ENCODE data around the gene TP53AIP1. TPM values are rescaled to one million over a fixed set of nuclear protein-coding genes. Genes with fewer than 3 reads are reported as not detected.

Gene TP53AIP1
- total and polyA plus RNA-seq, 5 donors from 2014 or later: not detected

DNA sequence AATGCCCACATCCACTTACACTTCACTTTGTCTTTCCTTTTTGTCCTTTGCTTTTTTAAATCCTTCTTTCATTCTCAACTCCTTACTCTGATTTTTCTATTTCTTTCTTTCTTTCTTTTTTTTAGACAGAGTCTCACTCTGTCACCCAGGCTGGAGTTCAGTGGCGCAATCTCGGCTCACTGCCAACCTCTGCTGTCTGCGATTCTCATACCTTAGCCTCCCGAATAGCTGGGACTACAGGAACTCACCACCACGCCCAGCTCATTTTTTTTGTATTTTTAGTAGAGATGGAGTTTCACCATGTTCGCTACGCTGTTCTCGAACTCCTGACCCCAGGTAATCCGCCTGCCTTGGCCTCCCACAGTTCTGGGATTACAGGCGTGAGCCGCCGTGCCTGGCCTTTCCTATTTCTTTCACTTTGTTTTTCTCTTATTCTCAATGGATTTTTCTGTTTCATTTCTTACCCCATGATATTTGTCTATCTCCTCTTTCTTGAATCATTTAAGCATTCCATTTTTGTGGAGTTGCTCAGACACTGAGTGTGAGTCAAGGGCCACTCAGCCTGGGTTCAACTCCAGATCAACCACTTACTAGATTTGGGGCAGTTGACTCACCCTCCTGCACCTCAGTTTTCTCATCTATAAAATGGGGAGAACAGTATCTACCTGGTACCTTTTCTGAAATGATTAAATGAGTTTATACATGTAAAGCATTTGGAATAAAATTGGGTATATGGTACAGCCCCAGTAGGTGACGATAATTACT is 43.9 kb downstream of the TP53AIP1 start:
- Mint-ChIP-seq H3K9me3 (peaks cover 0 to 2% (median 0%) of the 10 kb centered on the region in 7 donors), H3K4me1 (peaks cover 0 to 3% (median 0%) of the 10 kb centered on the region in 4 donors), H3K27me3 (peaks cover 51% of the 10 kb centered on the region), H3K36me3 (no peaks in the 10 kb centered on the region), H3K4me3 (no peak overlapping the region), H3K27ac (no peak overlapping the region)
- no peaks in the 10 kb centered on the region for H3K9me3 ChIP-seq (ENCODE audit: control insufficient read depth in 2 of 2, low read length in 2 of 2)
- H3K4me1 ChIP-seq (ENCODE audit: control insufficient read depth, insufficient read depth, low read length, poor library complexity, severe bottlenecking): no peaks in the 10 kb centered on the region
- H3K4me3 ChIP-seq (ENCODE audit: low read depth, low read length): no peak overlapping the region
- DNase-seq (no peak), ATAC-seq (ENCODE audit: low read depth in 2 of 2) (no peak)
- peaks cover 6% of the 10 kb centered on the region for H3K27me3 ChIP-seq (ENCODE audit: control insufficient read depth, insufficient read depth, low read length)
- no peak overlapping the region for H3K27ac ChIP-seq (ENCODE audit: insufficient read depth, low read length, poor library complexity, severe bottlenecking)
- H3K36me3 ChIP-seq (ENCODE audit: control insufficient read depth, insufficient read depth, low read length): no peaks in the 10 kb centered on the region

DNA sequence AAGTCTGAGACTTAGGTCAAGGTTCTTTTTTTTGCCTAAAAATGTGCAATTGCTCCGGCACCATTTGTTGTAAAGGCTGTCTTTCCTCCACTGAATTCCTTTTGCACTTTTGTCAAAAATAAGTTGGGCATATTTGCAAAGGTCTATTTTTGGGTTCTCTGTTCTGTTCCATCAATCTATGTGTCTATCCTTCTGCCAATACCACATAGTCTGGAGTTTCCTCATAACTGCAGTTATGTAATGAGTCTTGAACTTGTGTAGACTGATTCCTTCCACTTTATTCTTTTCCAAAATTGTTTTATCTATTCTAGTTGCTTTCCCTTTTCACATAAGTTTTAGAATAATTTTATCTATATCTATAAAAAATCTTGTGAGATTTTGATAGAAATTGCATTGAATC is 44.8 kb downstream of the TP53AIP1 start:
- Histone ChIP-seq H3K4me3 (ENCODE audit: low read depth, low read length) (no peak overlapping the region), H3K9me3 (ENCODE audit: control insufficient read depth in 2 of 2, low read length in 2 of 2) (no peaks in the 10 kb centered on the region), H3K27me3 (ENCODE audit: control insufficient read depth, insufficient read depth, low read length) (peaks cover 8% of the 10 kb centered on the region), H3K27ac (ENCODE audit: insufficient read depth, low read length, poor library complexity, severe bottlenecking) (no peak overlapping the region), H3K36me3 (ENCODE audit: control insufficient read depth, insufficient read depth, low read length) (no peaks in the 10 kb centered on the region), H3K4me1 (ENCODE audit: control insufficient read depth, insufficient read depth, low read length, poor library complexity, severe bottlenecking) (no peaks in the 10 kb centered on the region)
- Mint-ChIP-seq H3K27ac (no peak overlapping the region), H3K9me3 (peaks cover 0 to 2% (median 0%) of the 10 kb centered on the region in 7 donors), H3K36me3 (no peaks in the 10 kb centered on the region), H3K4me1 (no peaks in the 10 kb centered on the region), H3K27me3 (peaks cover 54% of the 10 kb centered on the region), H3K4me3 (no peak overlapping the region)
- DNase-seq (no peak), ATAC-seq (ENCODE audit: low read depth in 2 of 2) (no peak)

DNA sequence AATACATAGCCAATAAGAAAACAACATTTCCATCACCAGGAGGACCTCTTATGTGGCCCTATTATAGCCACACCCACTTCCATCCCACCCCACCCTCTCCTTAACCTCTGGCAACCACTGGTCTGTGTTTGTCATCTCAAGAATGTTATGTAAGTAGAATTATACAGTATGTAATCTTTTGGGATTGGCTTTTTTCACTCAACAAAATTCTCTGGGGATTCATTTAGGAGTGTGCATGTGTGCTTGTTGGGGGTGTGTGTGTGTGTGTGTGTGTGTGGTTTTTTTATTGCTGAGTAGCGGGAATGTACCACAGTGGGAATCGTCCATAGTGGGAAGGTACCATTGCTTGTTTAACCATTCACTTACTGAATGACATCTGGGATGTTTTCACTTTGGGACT is 46.3 kb downstream of the TP53AIP1 start:
- ATAC-seq (ENCODE audit: low read depth in 2 of 2): no peak
- Histone ChIP-seq H3K9me3 (ENCODE audit: control insufficient read depth in 2 of 2, low read length in 2 of 2) (no peaks in the 10 kb centered on the region), H3K27me3 (ENCODE audit: control insufficient read depth, insufficient read depth, low read length) (peaks cover 12% of the 10 kb centered on the region), H3K36me3 (ENCODE audit: control insufficient read depth, insufficient read depth, low read length) (no peaks in the 10 kb centered on the region), H3K4me1 (ENCODE audit: control insufficient read depth, insufficient read depth, low read length, poor library complexity, severe bottlenecking) (no peaks in the 10 kb centered on the region), H3K4me3 (ENCODE audit: low read depth, low read length) (no peak overlapping the region), H3K27ac (ENCODE audit: insufficient read depth, low read length, poor library complexity, severe bottlenecking) (no peak overlapping the region)
- no peak overlapping the region for H3K4me3 Mint-ChIP-seq
- DNase-seq: no peak
- no peaks in the 10 kb centered on the region for H3K36me3 Mint-ChIP-seq
- H3K9me3 Mint-ChIP-seq: peaks cover 0 to 2% (median 0%) of the 10 kb centered on the region in 7 donors
- H3K27ac Mint-ChIP-seq: no peak overlapping the region
- peaks cover 62% of the 10 kb centered on the region for H3K27me3 Mint-ChIP-seq
- H3K4me1 Mint-ChIP-seq: peaks cover 0 to 4% (median 1%) of the 10 kb centered on the region in 4 donors

DNA sequence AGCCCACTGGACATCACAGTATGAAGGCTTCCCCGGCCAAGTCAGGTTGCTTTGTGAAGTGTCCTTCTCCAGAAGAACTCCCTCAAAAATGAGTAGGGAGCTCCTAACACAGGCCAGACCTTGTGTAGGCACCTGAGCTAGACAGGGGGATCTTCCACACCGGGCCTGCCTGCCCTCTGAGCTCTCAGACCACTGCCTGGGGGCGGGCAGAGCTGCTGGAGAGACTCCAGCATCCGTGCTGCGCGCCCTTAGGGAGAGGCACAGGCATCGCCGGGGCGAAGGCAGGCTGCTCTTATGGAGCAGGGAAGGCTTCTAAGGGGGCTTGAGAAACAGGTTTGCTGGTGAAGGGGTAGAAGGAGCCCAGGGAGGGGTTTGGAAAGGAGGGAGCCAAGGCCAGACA is 47.1 kb downstream of the TP53AIP1 start:
- Histone ChIP-seq H3K9me3 (ENCODE audit: control insufficient read depth in 2 of 2, low read length in 2 of 2) (no peaks in the 10 kb centered on the region), H3K4me3 (ENCODE audit: low read depth, low read length) (no peak overlapping the region), H3K4me1 (ENCODE audit: control insufficient read depth, insufficient read depth, low read length, poor library complexity, severe bottlenecking) (peaks cover 5% of the 10 kb centered on the region), H3K36me3 (ENCODE audit: control insufficient read depth, insufficient read depth, low read length) (no peaks in the 10 kb centered on the region), H3K27me3 (ENCODE audit: control insufficient read depth, insufficient read depth, low read length) (peaks cover 12% of the 10 kb centered on the region), H3K27ac (ENCODE audit: insufficient read depth, low read length, poor library complexity, severe bottlenecking) (no peak overlapping the region)
- Mint-ChIP-seq H3K9me3 (peaks cover 0 to 2% (median 0%) of the 10 kb centered on the region in 7 donors), H3K27me3 (peaks cover 63% of the 10 kb centered on the region), H3K27ac (no peak overlapping the region), H3K4me1 (peaks cover 0 to 5% (median 4%) of the 10 kb centered on the region in 4 donors), H3K4me3 (no peak overlapping the region), H3K36me3 (no peaks in the 10 kb centered on the region)
- DNase-seq (no peak), ATAC-seq (ENCODE audit: low read depth in 2 of 2) (no peak)

DNA sequence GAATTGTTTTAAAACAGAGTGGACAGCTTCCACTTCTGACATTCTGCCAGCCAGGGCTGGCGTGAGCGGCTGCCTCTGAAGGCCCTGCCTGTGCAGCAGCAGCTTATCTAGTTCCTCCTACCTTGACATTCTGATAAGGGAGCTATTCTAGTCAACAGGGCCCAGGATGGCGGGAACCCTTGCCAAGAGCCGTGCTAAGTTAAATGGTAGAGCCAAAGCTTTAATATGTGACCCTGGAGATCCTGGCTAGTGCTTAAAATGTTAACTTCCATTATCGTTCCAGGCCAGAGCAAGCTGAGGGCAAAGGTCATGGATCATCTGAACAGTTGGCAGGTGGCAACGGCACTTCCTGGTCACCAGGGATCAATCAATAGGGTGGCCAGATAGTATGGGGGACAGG is 48.0 kb downstream of the TP53AIP1 start:
- ATAC-seq (ENCODE audit: low read depth in 2 of 2) (no peak), DNase-seq (no peak)
- Histone ChIP-seq H3K4me1 (ENCODE audit: control insufficient read depth, insufficient read depth, low read length, poor library complexity, severe bottlenecking) (peaks cover 9% of the 10 kb centered on the region), H3K27me3 (ENCODE audit: control insufficient read depth, insufficient read depth, low read length) (peaks cover 12% of the 10 kb centered on the region), H3K9me3 (ENCODE audit: control insufficient read depth in 2 of 2, low read length in 2 of 2) (no peaks in the 10 kb centered on the region), H3K4me3 (ENCODE audit: low read depth, low read length) (no peak overlapping the region), H3K27ac (ENCODE audit: insufficient read depth, low read length, poor library complexity, severe bottlenecking) (no peak overlapping the region), H3K36me3 (ENCODE audit: control insufficient read depth, insufficient read depth, low read length) (no peaks in the 10 kb centered on the region)
- Mint-ChIP-seq H3K4me1 (peaks cover 0 to 8% (median 4%) of the 10 kb centered on the region in 4 donors), H3K27ac (no peak overlapping the region), H3K36me3 (no peaks in the 10 kb centered on the region), H3K27me3 (peaks cover 64% of the 10 kb centered on the region), H3K9me3 (peaks cover 0 to 2% (median 0%) of the 10 kb centered on the region in 7 donors), H3K4me3 (no peak overlapping the region)

DNA sequence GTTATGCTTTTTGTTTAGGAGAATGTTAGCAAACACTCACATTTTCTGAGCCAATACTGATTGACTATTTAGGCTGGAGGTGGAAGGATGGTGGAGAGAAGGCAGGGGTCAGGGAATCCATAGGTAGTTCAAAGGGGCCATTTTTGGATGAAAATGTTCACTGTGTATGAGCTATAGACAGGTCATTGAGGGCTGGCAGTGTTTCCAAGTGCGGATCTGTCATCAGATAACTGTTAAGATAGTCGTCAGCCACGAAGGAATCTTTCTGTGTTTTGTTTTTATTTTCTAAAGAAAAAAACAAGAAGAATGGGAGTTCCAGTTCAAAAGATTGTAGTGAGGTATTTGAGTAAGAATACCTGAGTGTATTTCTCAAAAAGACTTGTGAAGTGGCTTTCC is 48.4 kb downstream of the TP53AIP1 start:
- H3K4me1 ChIP-seq (ENCODE audit: control insufficient read depth, insufficient read depth, low read length, poor library complexity, severe bottlenecking): peaks cover 9% of the 10 kb centered on the region
- peaks cover 64% of the 10 kb centered on the region for H3K27me3 Mint-ChIP-seq
- H3K4me1 Mint-ChIP-seq: peaks cover 0 to 10% (median 4%) of the 10 kb centered on the region in 4 donors
- no peak overlapping the region for H3K4me3 ChIP-seq (ENCODE audit: low read depth, low read length)
- peaks cover 0 to 2% (median 0%) of the 10 kb centered on the region in 7 donors for H3K9me3 Mint-ChIP-seq
- ATAC-seq (ENCODE audit: low read depth in 2 of 2): no peak
- DNase-seq: no peak
- no peaks in the 10 kb centered on the region for H3K9me3 ChIP-seq (ENCODE audit: control insufficient read depth in 2 of 2, low read length in 2 of 2)
- H3K36me3 Mint-ChIP-seq: no peaks in the 10 kb centered on the region
- no peaks in the 10 kb centered on the region for H3K36me3 ChIP-seq (ENCODE audit: control insufficient read depth, insufficient read depth, low read length)
- no peak overlapping the region for H3K27ac Mint-ChIP-seq
- no peak overlapping the region for H3K27ac ChIP-seq (ENCODE audit: insufficient read depth, low read length, poor library complexity, severe bottlenecking)
- peaks cover 16% of the 10 kb centered on the region for H3K27me3 ChIP-seq (ENCODE audit: control insufficient read depth, insufficient read depth, low read length)
- H3K4me3 Mint-ChIP-seq: no peak overlapping the region

DNA sequence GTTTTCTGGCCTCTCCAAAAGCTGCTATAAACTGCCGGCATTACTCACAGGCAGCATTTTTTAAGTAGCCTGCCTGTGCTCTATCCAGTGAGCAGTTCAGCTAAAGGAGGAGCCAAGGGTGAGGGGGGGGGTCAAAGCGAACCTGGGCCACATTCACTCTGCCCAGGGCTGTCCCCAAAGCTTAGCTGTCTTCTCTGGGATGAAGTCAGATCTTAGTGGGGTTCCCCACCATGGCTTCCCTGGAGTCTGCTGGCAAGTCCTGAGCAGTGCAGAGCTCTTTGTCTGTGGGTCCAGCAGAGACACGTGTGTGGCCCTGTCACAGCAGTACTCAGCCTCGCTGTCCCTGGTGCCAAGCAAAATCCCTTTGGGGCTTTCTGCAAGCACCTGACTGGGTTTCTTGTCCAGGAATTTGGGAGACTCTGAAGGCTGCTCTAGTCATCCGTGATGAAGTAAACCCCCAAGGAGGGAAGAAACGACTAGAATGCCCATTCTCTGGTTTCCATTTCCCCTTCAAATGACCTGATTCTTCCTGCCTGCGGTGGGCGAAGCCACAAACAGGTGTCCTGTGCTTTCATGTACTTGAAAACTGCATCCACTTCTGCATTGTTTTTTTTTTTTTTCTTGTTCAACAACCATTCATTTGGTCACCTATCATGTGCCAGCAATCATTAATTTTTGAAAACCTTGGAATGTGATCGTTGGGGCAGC is 48.9 kb downstream of the TP53AIP1 start:
- H3K27ac Mint-ChIP-seq: no peak overlapping the region
- ATAC-seq (ENCODE audit: low read depth in 2 of 2) (no peak), DNase-seq (no peak)
- no peaks in the 10 kb centered on the region for H3K36me3 Mint-ChIP-seq
- H3K9me3 Mint-ChIP-seq: peaks cover 0 to 2% (median 0%) of the 10 kb centered on the region in 7 donors
- H3K4me3 Mint-ChIP-seq: no peak overlapping the region
- Histone ChIP-seq H3K27me3 (ENCODE audit: control insufficient read depth, insufficient read depth, low read length) (peaks cover 19% of the 10 kb centered on the region), H3K27ac (ENCODE audit: insufficient read depth, low read length, poor library complexity, severe bottlenecking) (no peak overlapping the region), H3K36me3 (ENCODE audit: control insufficient read depth, insufficient read depth, low read length) (no peaks in the 10 kb centered on the region), H3K4me1 (ENCODE audit: control insufficient read depth, insufficient read depth, low read length, poor library complexity, severe bottlenecking) (peaks cover 9% of the 10 kb centered on the region), H3K9me3 (ENCODE audit: control insufficient read depth in 2 of 2, low read length in 2 of 2) (no peaks in the 10 kb centered on the region), H3K4me3 (ENCODE audit: low read depth, low read length) (no peak overlapping the region)
- H3K27me3 Mint-ChIP-seq: peaks cover 64% of the 10 kb centered on the region
- peaks cover 0 to 10% (median 4%) of the 10 kb centered on the region in 4 donors for H3K4me1 Mint-ChIP-seq

Measured in CD4-positive, CD25-positive, alpha-beta regulatory T cell (primary cell).